ENCODE measurements around the gene GPATCH2.
"Not testable (repeated sequence)": the region's sequence is repeated elsewhere in the genome, so short reads cannot be mapped to it uniquely, and the experiment has no call there.

Gene GPATCH2

GRCh38 chr1:217585577-217585976, 45.3 kb downstream of the GPATCH2 start:
- H3K27me3 ChIP-seq (ENCODE audit: control insufficient read depth in 2 of 2, insufficient read depth in 2 of 2, low read length in 2 of 2): no peaks in the 10 kb centered on the region
- H3K36me3 ChIP-seq (ENCODE audit: control insufficient read depth in 2 of 2, insufficient read depth in 2 of 2, low read length in 2 of 2): peaks cover 0 to 3% of the 10 kb centered on the region in 2 donors
- no peak overlapping the region for H3K9ac ChIP-seq (ENCODE audit: low read depth in 1 of 2, low read length in 2 of 2)
- no peak overlapping the region for H3K4me3 ChIP-seq (ENCODE audit: low read length in 2 of 2)
- H3K27ac ChIP-seq (ENCODE audit: low read depth in 2 of 2, low read length in 2 of 2): no peak overlapping the region
- no peaks in the 10 kb centered on the region for H3K4me1 ChIP-seq (ENCODE audit: control insufficient read depth in 2 of 2, insufficient read depth in 2 of 2, low read length in 2 of 2)
- no peaks in the 10 kb centered on the region for H3K9me3 ChIP-seq (ENCODE audit: control insufficient read depth in 2 of 2, low read length in 2 of 2)

- not testable (repeated sequence) for H3K36me3 ChIP-seq (ENCODE audit: control insufficient read depth in 2 of 2, insufficient read depth in 2 of 2, low read length in 2 of 2); H3K27me3 ChIP-seq (ENCODE audit: control insufficient read depth in 2 of 2, insufficient read depth in 2 of 2, low read length in 2 of 2); H3K9ac ChIP-seq (ENCODE audit: low read depth in 1 of 2, low read length in 2 of 2); H3K4me3 ChIP-seq (ENCODE audit: low read length in 2 of 2); H3K4me1 ChIP-seq (ENCODE audit: control insufficient read depth in 2 of 2, insufficient read depth in 2 of 2, low read length in 2 of 2); H3K9me3 ChIP-seq (ENCODE audit: control insufficient read depth in 2 of 2, low read length in 2 of 2); H3K27ac ChIP-seq (ENCODE audit: low read depth in 2 of 2, low read length in 2 of 2)
Observed at GRCh38 chr1:217584286-217584811, 46.5 kb downstream of the GPATCH2 start.

GRCh38 chr1:217577336-217577735, 53.6 kb downstream of the GPATCH2 start:
- H3K9me3 ChIP-seq (ENCODE audit: control insufficient read depth in 2 of 2, low read length in 2 of 2): no peaks in the 10 kb centered on the region
- no peaks in the 10 kb centered on the region for H3K27me3 ChIP-seq (ENCODE audit: control insufficient read depth in 2 of 2, insufficient read depth in 2 of 2, low read length in 2 of 2)
- no peak overlapping the region for H3K9ac ChIP-seq (ENCODE audit: low read depth in 1 of 2, low read length in 2 of 2)
- H3K4me1 ChIP-seq (ENCODE audit: control insufficient read depth in 2 of 2, insufficient read depth in 2 of 2, low read length in 2 of 2): no peaks in the 10 kb centered on the region
- H3K36me3 ChIP-seq (ENCODE audit: control insufficient read depth in 2 of 2, insufficient read depth in 2 of 2, low read length in 2 of 2): no peaks in the 10 kb centered on the region
- no peak overlapping the region for H3K4me3 ChIP-seq (ENCODE audit: low read length in 2 of 2)
- no peak overlapping the region for H3K27ac ChIP-seq (ENCODE audit: low read depth in 2 of 2, low read length in 2 of 2)

GRCh38 chr1:217574265-217574949, 56.5 kb downstream of the GPATCH2 start:
- no peak overlapping the region for H3K4me3 ChIP-seq (ENCODE audit: low read length in 2 of 2)
- no peaks in the 10 kb centered on the region for H3K9me3 ChIP-seq (ENCODE audit: control insufficient read depth in 2 of 2, low read length in 2 of 2)
- H3K27ac ChIP-seq (ENCODE audit: low read depth in 2 of 2, low read length in 2 of 2): no peak overlapping the region
- no peaks in the 10 kb centered on the region for H3K4me1 ChIP-seq (ENCODE audit: control insufficient read depth in 2 of 2, insufficient read depth in 2 of 2, low read length in 2 of 2)
- H3K36me3 ChIP-seq (ENCODE audit: control insufficient read depth in 2 of 2, insufficient read depth in 2 of 2, low read length in 2 of 2): no peaks in the 10 kb centered on the region
- no peaks in the 10 kb centered on the region for H3K27me3 ChIP-seq (ENCODE audit: control insufficient read depth in 2 of 2, insufficient read depth in 2 of 2, low read length in 2 of 2)
- no peak overlapping the region for H3K9ac ChIP-seq (ENCODE audit: low read depth in 1 of 2, low read length in 2 of 2)

GRCh38 chr1:217569021-217569420, 61.9 kb downstream of the GPATCH2 start:
- H3K27ac ChIP-seq (ENCODE audit: low read depth in 2 of 2, low read length in 2 of 2): no peak overlapping the region
- H3K4me3 ChIP-seq (ENCODE audit: low read length in 2 of 2): no peak overlapping the region
- H3K27me3 ChIP-seq (ENCODE audit: control insufficient read depth in 2 of 2, insufficient read depth in 2 of 2, low read length in 2 of 2): no peaks in the 10 kb centered on the region
- H3K9ac ChIP-seq (ENCODE audit: low read depth in 1 of 2, low read length in 2 of 2): no peak overlapping the region
- H3K4me1 ChIP-seq (ENCODE audit: control insufficient read depth in 2 of 2, insufficient read depth in 2 of 2, low read length in 2 of 2): no peaks in the 10 kb centered on the region
- no peaks in the 10 kb centered on the region for H3K36me3 ChIP-seq (ENCODE audit: control insufficient read depth in 2 of 2, insufficient read depth in 2 of 2, low read length in 2 of 2)
- H3K9me3 ChIP-seq (ENCODE audit: control insufficient read depth in 2 of 2, low read length in 2 of 2): no peaks in the 10 kb centered on the region

- Histone ChIP-seq H3K9me3 (ENCODE audit: control insufficient read depth in 2 of 2, low read length in 2 of 2) (no peaks in the 10 kb centered on the region), H3K36me3 (ENCODE audit: control insufficient read depth in 2 of 2, insufficient read depth in 2 of 2, low read length in 2 of 2) (no peaks in the 10 kb centered on the region), H3K4me1 (ENCODE audit: control insufficient read depth in 2 of 2, insufficient read depth in 2 of 2, low read length in 2 of 2) (no peaks in the 10 kb centered on the region), H3K4me3 (ENCODE audit: low read length in 2 of 2) (no peak overlapping the region), H3K27me3 (ENCODE audit: control insufficient read depth in 2 of 2, insufficient read depth in 2 of 2, low read length in 2 of 2) (no peaks in the 10 kb centered on the region), H3K27ac (ENCODE audit: low read depth in 2 of 2, low read length in 2 of 2) (no peak overlapping the region), H3K9ac (ENCODE audit: low read depth in 1 of 2, low read length in 2 of 2) (no peak overlapping the region)
Observed at GRCh38 chr1:217568200-217568599, 62.7 kb downstream of the GPATCH2 start.

GRCh38 chr1:217564833-217565232, 66.1 kb downstream of the GPATCH2 start:
- no peak overlapping the region for H3K4me3 ChIP-seq (ENCODE audit: low read length in 2 of 2)
- no peak overlapping the region for H3K9ac ChIP-seq (ENCODE audit: low read depth in 1 of 2, low read length in 2 of 2)
- no peaks in the 10 kb centered on the region for H3K36me3 ChIP-seq (ENCODE audit: control insufficient read depth in 2 of 2, insufficient read depth in 2 of 2, low read length in 2 of 2)
- H3K4me1 ChIP-seq (ENCODE audit: control insufficient read depth in 2 of 2, insufficient read depth in 2 of 2, low read length in 2 of 2): no peaks in the 10 kb centered on the region
- no peaks in the 10 kb centered on the region for H3K27me3 ChIP-seq (ENCODE audit: control insufficient read depth in 2 of 2, insufficient read depth in 2 of 2, low read length in 2 of 2)
- H3K27ac ChIP-seq (ENCODE audit: low read depth in 2 of 2, low read length in 2 of 2): no peak overlapping the region
- no peaks in the 10 kb centered on the region for H3K9me3 ChIP-seq (ENCODE audit: control insufficient read depth in 2 of 2, low read length in 2 of 2)

GRCh38 chr1:217564207-217564606, 66.7 kb downstream of the GPATCH2 start:
- no peak overlapping the region for H3K9ac ChIP-seq (ENCODE audit: low read depth in 1 of 2, low read length in 2 of 2)
- no peaks in the 10 kb centered on the region for H3K9me3 ChIP-seq (ENCODE audit: control insufficient read depth in 2 of 2, low read length in 2 of 2)
- H3K27me3 ChIP-seq (ENCODE audit: control insufficient read depth in 2 of 2, insufficient read depth in 2 of 2, low read length in 2 of 2): no peaks in the 10 kb centered on the region
- H3K27ac ChIP-seq (ENCODE audit: low read depth in 2 of 2, low read length in 2 of 2): no peak overlapping the region
- no peaks in the 10 kb centered on the region for H3K36me3 ChIP-seq (ENCODE audit: control insufficient read depth in 2 of 2, insufficient read depth in 2 of 2, low read length in 2 of 2)
- H3K4me1 ChIP-seq (ENCODE audit: control insufficient read depth in 2 of 2, insufficient read depth in 2 of 2, low read length in 2 of 2): no peaks in the 10 kb centered on the region
- no peak overlapping the region for H3K4me3 ChIP-seq (ENCODE audit: low read length in 2 of 2)

- Histone ChIP-seq H3K27ac (ENCODE audit: low read depth in 2 of 2, low read length in 2 of 2) (no peak overlapping the region), H3K36me3 (ENCODE audit: control insufficient read depth in 2 of 2, insufficient read depth in 2 of 2, low read length in 2 of 2) (no peaks in the 10 kb centered on the region), H3K27me3 (ENCODE audit: control insufficient read depth in 2 of 2, insufficient read depth in 2 of 2, low read length in 2 of 2) (no peaks in the 10 kb centered on the region), H3K9ac (ENCODE audit: low read depth in 1 of 2, low read length in 2 of 2) (no peak overlapping the region), H3K4me1 (ENCODE audit: control insufficient read depth in 2 of 2, insufficient read depth in 2 of 2, low read length in 2 of 2) (no peaks in the 10 kb centered on the region), H3K9me3 (ENCODE audit: control insufficient read depth in 2 of 2, low read length in 2 of 2) (no peaks in the 10 kb centered on the region), H3K4me3 (ENCODE audit: low read length in 2 of 2) (no peak overlapping the region)
Observed at GRCh38 chr1:217563179-217563578, 67.7 kb downstream of the GPATCH2 start.

GRCh38 chr1:217562229-217562878, 68.5 kb downstream of the GPATCH2 start:
- Histone ChIP-seq H3K27ac (ENCODE audit: low read depth in 2 of 2, low read length in 2 of 2) (no peak overlapping the region), H3K9me3 (ENCODE audit: control insufficient read depth in 2 of 2, low read length in 2 of 2) (no peaks in the 10 kb centered on the region), H3K36me3 (ENCODE audit: control insufficient read depth in 2 of 2, insufficient read depth in 2 of 2, low read length in 2 of 2) (no peaks in the 10 kb centered on the region), H3K4me1 (ENCODE audit: control insufficient read depth in 2 of 2, insufficient read depth in 2 of 2, low read length in 2 of 2) (no peaks in the 10 kb centered on the region), H3K4me3 (ENCODE audit: low read length in 2 of 2) (no peak overlapping the region), H3K9ac (ENCODE audit: low read depth in 1 of 2, low read length in 2 of 2) (no peak overlapping the region), H3K27me3 (ENCODE audit: control insufficient read depth in 2 of 2, insufficient read depth in 2 of 2, low read length in 2 of 2) (no peaks in the 10 kb centered on the region)

Data from mucosa of rectum (tissue), 2 donors.